Mucosa of stomach (tissue), 1 donor: Measurements from ENCODE around the gene FRZB.

Experiments
- H3K27me3 ChIP-seq: one replicate; pipeline ENCODE4 v1.7.0; 2013; ENCODE audit warnings: mild to moderate bottlenecking, low read length; ENCODE audit not compliant: control insufficient read depth, insufficient read depth
- H3K36me3 ChIP-seq: one replicate; pipeline ENCODE4 v1.7.0; 2013; ENCODE audit warnings: low read length; ENCODE audit not compliant: control insufficient read depth, insufficient read depth
- H3K4me1 ChIP-seq: one replicate; pipeline ENCODE4 v1.7.0; 2013; ENCODE audit warnings: mild to moderate bottlenecking, low read length; ENCODE audit not compliant: control insufficient read depth, insufficient read depth
- H3K4me3 ChIP-seq: one replicate; pipeline ENCODE4 v1.7.0; 2013; ENCODE audit warnings: low read length
- H3K9ac ChIP-seq: one replicate; pipeline ENCODE4 v1.7.0; 2013; ENCODE audit warnings: mild to moderate bottlenecking, low read length, moderate library complexity
- H3K9me3 ChIP-seq: one replicate; pipeline ENCODE4 v1.7.0; 2013; ENCODE audit warnings: mild to moderate bottlenecking, low read length, moderate library complexity; ENCODE audit not compliant: control insufficient read depth
- donor health status: Pancreatic carcinoma.

The FRZB gene

GRCh38 chr2:182866461-182867406 is at the start of gene FRZB:
Gene FRZB, minus strand, starts transcription at chr2:182866637. Its CDS starts 85 bp downstream, at chr2:182866552.
- H3K9me3 ChIP-seq = no peaks in the 10 kb centered on the region
- H3K36me3 ChIP-seq = no peaks in the 10 kb centered on the region
- peaks cover 5% of the 10 kb centered on the region for H3K4me1 ChIP-seq

GRCh38 chr2:182915369-182916326 is 49.2 kb upstream of the FRZB start:
- Histone ChIP-seq H3K9me3 (no peaks in the 10 kb centered on the region), H3K27me3 (no peaks in the 10 kb centered on the region), H3K4me3 (no peak overlapping the region), H3K36me3 (no peaks in the 10 kb centered on the region), H3K9ac (no peak overlapping the region), H3K4me1 (no peaks in the 10 kb centered on the region)

More at GRCh38 chr2:182866461-182867406, at the start of gene FRZB:
- Histone ChIP-seq H3K27me3 (peaks cover 17% of the 10 kb centered on the region), H3K9ac (peak within 1 kb of the TSS; percentile 33), H3K4me3 (peak within 1 kb of the TSS; percentile 4)

GRCh38 chr2:182914852-182915251 is 48.4 kb upstream of the FRZB start:
- H3K4me1 ChIP-seq = no peaks in the 10 kb centered on the region
- no peaks in the 10 kb centered on the region for H3K27me3 ChIP-seq
- no peak overlapping the region for H3K4me3 ChIP-seq
- H3K9ac ChIP-seq = no peak overlapping the region
- H3K36me3 ChIP-seq = peaks cover 3% of the 10 kb centered on the region
- H3K9me3 ChIP-seq = no peaks in the 10 kb centered on the region

- H3K4me1 ChIP-seq = no peaks in the 10 kb centered on the region
These were observed 46.6 kb upstream of the FRZB start for GRCh38 chr2:182913064-182913463.

GRCh38 chr2:182912518-182912915 is 46.1 kb upstream of the FRZB start:
- Histone ChIP-seq H3K4me3 (no peak overlapping the region), H3K4me1 (no peaks in the 10 kb centered on the region), H3K36me3 (peaks cover 3% of the 10 kb centered on the region), H3K27me3 (no peaks in the 10 kb centered on the region), H3K9ac (no peak overlapping the region), H3K9me3 (no peaks in the 10 kb centered on the region)

More at GRCh38 chr2:182913064-182913463, 46.6 kb upstream of the FRZB start:
- peaks cover 3% of the 10 kb centered on the region for H3K36me3 ChIP-seq
- no peaks in the 10 kb centered on the region for H3K9me3 ChIP-seq
- no peak overlapping the region for H3K4me3 ChIP-seq
- no peak overlapping the region for H3K9ac ChIP-seq
- no peaks in the 10 kb centered on the region for H3K27me3 ChIP-seq

GRCh38 chr2:182911813-182912517 is 45.5 kb upstream of the FRZB start:
- Histone ChIP-seq H3K4me3 (no peak overlapping the region), H3K9ac (no peak overlapping the region), H3K4me1 (no peaks in the 10 kb centered on the region), H3K27me3 (no peaks in the 10 kb centered on the region), H3K9me3 (no peaks in the 10 kb centered on the region), H3K36me3 (peaks cover 7% of the 10 kb centered on the region)

- H3K9ac ChIP-seq = no peak overlapping the region
- no peaks in the 10 kb centered on the region for H3K27me3 ChIP-seq
- peaks cover 7% of the 10 kb centered on the region for H3K36me3 ChIP-seq
- H3K9me3 ChIP-seq = no peaks in the 10 kb centered on the region
- no peaks in the 10 kb centered on the region for H3K4me1 ChIP-seq
- no peak overlapping the region for H3K4me3 ChIP-seq
These were observed 44.5 kb upstream of the FRZB start for GRCh38 chr2:182910965-182911364.

- Histone ChIP-seq H3K4me3 (no peak overlapping the region), H3K9ac (no peak overlapping the region), H3K9me3 (no peaks in the 10 kb centered on the region), H3K27me3 (no peaks in the 10 kb centered on the region), H3K36me3 (peaks cover 7% of the 10 kb centered on the region), H3K4me1 (no peaks in the 10 kb centered on the region)
These were observed 40.8 kb upstream of the FRZB start for GRCh38 chr2:182907081-182907830.

- H3K4me1 ChIP-seq = no peaks in the 10 kb centered on the region
- H3K9me3 ChIP-seq = no peaks in the 10 kb centered on the region
- H3K36me3 ChIP-seq = peaks cover 7% of the 10 kb centered on the region
- H3K4me3 ChIP-seq = no peak overlapping the region
- no peak overlapping the region for H3K9ac ChIP-seq
- no peaks in the 10 kb centered on the region for H3K27me3 ChIP-seq
These were observed 40.0 kb upstream of the FRZB start for GRCh38 chr2:182906454-182906853.

GRCh38 chr2:182904844-182905243 is 38.4 kb upstream of the FRZB start:
- Histone ChIP-seq H3K9me3 (no peaks in the 10 kb centered on the region), H3K27me3 (no peaks in the 10 kb centered on the region), H3K4me1 (no peaks in the 10 kb centered on the region), H3K36me3 (peaks cover 4% of the 10 kb centered on the region), H3K9ac (no peak overlapping the region), H3K4me3 (no peak overlapping the region)

GRCh38 chr2:182903566-182903965 is 37.1 kb upstream of the FRZB start:
- Histone ChIP-seq H3K27me3 (no peaks in the 10 kb centered on the region), H3K4me3 (no peak overlapping the region), H3K9me3 (no peaks in the 10 kb centered on the region), H3K36me3 (peaks cover 4% of the 10 kb centered on the region), H3K4me1 (no peaks in the 10 kb centered on the region), H3K9ac (no peak overlapping the region)
